Keratinocyte (primary cell): ENCODE data around the gene ATP13A5. TPM values are rescaled to one million over a fixed set of nuclear protein-coding genes. Genes with fewer than 3 reads are reported as not detected.

Experiments used
- DNase-seq: peaks from one replicate; pipeline ENCODE4 v3.0.0-alpha.2; 2011; ENCODE audit warnings: low read depth, missing footprints, low spot score
- FAIRE-seq: peaks from 2 replicates; lab custom pipeline; 2011; peaks lifted over from hg19 to GRCh38; lab: Jason Lieb, UNC
- H2AFZ ChIP-seq: 2 replicates; pipeline ENCODE4 v1.6.0; 2012; ENCODE audit warnings: low read length, control low read depth, inconsistent platforms; ENCODE audit not compliant: control insufficient read depth
- H3K27ac ChIP-seq: 2 replicates; pipeline ENCODE4 v1.5.1; 2011; ENCODE audit warnings: low read length; ENCODE audit not compliant: control insufficient read depth, insufficient read depth
- H3K27me3 ChIP-seq: 3 replicates; pipeline ENCODE4 v1.6.0; 2011; ENCODE audit warnings: low read length; ENCODE audit not compliant: control insufficient read depth, insufficient read depth; ENCODE audit errors: extremely low read depth
- H3K36me3 ChIP-seq, 2 experiments: 2 replicates in 1 of 2; 3 replicates in 1 of 2; pipeline ENCODE4 v1.5.1; 2011; ENCODE audit warnings: low read length in 2 of 2, mild to moderate bottlenecking in 1 of 2; ENCODE audit not compliant: control insufficient read depth in 2 of 2, insufficient read depth in 2 of 2; ENCODE audit errors: extremely low read depth in 1 of 2
- H3K4me1 ChIP-seq: 3 replicates; pipeline ENCODE4 v1.5.1; 2011; ENCODE audit warnings: low read length; ENCODE audit not compliant: control insufficient read depth, insufficient read depth; ENCODE audit errors: extremely low read depth
- H3K4me2 ChIP-seq: 3 replicates; pipeline ENCODE4 v1.6.0; 2011; ENCODE audit warnings: low read depth, low read length; ENCODE audit not compliant: control insufficient read depth, insufficient read depth; ENCODE audit errors: extremely low read depth
- H3K4me3 ChIP-seq, 3 experiments: fragments of 200-600 bp in 1 of 3; sonication (generic) in 1 of 3; 2 replicates in 2 of 3; 3 replicates in 1 of 3; pipeline ENCODE4 v1.5.1; 2011 to 2016; ENCODE audit warnings: low read length in 3 of 3, mild to moderate bottlenecking in 3 of 3, control low read depth in 2 of 3, inconsistent platforms in 1 of 3, low read depth in 1 of 3, mixed read lengths in 1 of 3, mixed run types in 1 of 3, moderate library complexity in 1 of 3; ENCODE audit not compliant: control insufficient read depth in 2 of 3, insufficient read depth in 2 of 3; ENCODE audit errors: extremely low read depth in 1 of 3
- H3K79me2 ChIP-seq: 2 replicates; pipeline ENCODE4 v1.6.0; 2012; ENCODE audit warnings: low read length; ENCODE audit not compliant: control insufficient read depth, insufficient read depth
- H3K9ac ChIP-seq: 3 replicates; pipeline ENCODE4 v1.6.0; 2011; ENCODE audit warnings: low read length; ENCODE audit not compliant: control insufficient read depth, insufficient read depth; ENCODE audit errors: extremely low read depth
- H3K9me1 ChIP-seq: 3 replicates; pipeline ENCODE4 v1.6.0; 2011; ENCODE audit warnings: low read length; ENCODE audit not compliant: control insufficient read depth, insufficient read depth; ENCODE audit errors: extremely low read depth
- H3K9me3 ChIP-seq: 2 replicates; pipeline ENCODE4 v1.5.1; 2012; ENCODE audit warnings: low read depth, low read length; ENCODE audit not compliant: control insufficient read depth
- H4K20me1 ChIP-seq: 3 replicates; pipeline ENCODE4 v1.6.0; 2011; ENCODE audit warnings: low read length; ENCODE audit not compliant: control insufficient read depth, insufficient read depth; ENCODE audit errors: extremely low read depth
- CTCF ChIP-seq, 3 experiments: IDR thresholded peaks in 1 of 3; conservative IDR thresholded peaks in 1 of 3; optimal IDR thresholded peaks in 1 of 3; 2 replicates in 2 of 3; 3 replicates in 1 of 3; pipeline versions ENCODE3 to v1.5.1; 2011; ENCODE audit warnings: low read length in 3 of 3, mild to moderate bottlenecking in 3 of 3, moderate library complexity in 2 of 3, control low read depth in 1 of 3, inconsistent platforms in 1 of 3; ENCODE audit not compliant: insufficient read depth in 2 of 3; ENCODE audit errors: extremely low read depth in 1 of 3
- EZH2 ChIP-seq: IDR thresholded peaks from one replicate; pipeline ENCODE4 v1.6.1; 2012; ENCODE audit warnings: inconsistent platforms, mild to moderate bottlenecking, low read length, moderate library complexity
- dilution Hi-C: fragments of 300-500 bp; cut with MboI; formaldehyde crosslinking; loops from one replicate; pipeline ENCODE4 v1.7.0; 2020; ENCODE audit warnings: low sequenced_read_pairs; ENCODE audit not compliant: extremely low pct_ligation_motif_present
- polyA plus RNA-seq, 5 experiments: library from polyadenylated mRNA; depleted of rRNA in 3 of 5; stranded (reverse) in 3 of 5; stranded (forward) in 1 of 5; unstranded in 1 of 5; fragments of >200 nt; gene quantifications; 1 replicate in 1 of 5; 2 replicates in 3 of 5; 3 replicates in 1 of 5; pipeline versions ENCODE4 v1.2.1 to v1.2.3, GENCODE V29; 2011 to 2012; ENCODE audit warnings: missing spikeins in 2 of 5, low read depth in 1 of 5, low replicate concordance in 1 of 5

The ATP13A5 gene
- polyA plus RNA-seq, 1 donor (not counting 4 experiments of a cell fraction or from before 2014, with no cell fraction given), result not detected

- DNase-seq, result no peak
- no peaks in the 10 kb centered on the region for H3K79me2 ChIP-seq
Observed at GRCh38 chr3:193225302-193226125, 153.0 kb downstream of the ATP13A5 start.

More at GRCh38 chr3:193225302-193226125, 153.0 kb downstream of the ATP13A5 start:
- Histone ChIP-seq H4K20me1 (no peaks in the 10 kb centered on the region), H3K27ac (no peak overlapping the region), H3K9me3 (no peaks in the 10 kb centered on the region), H3K4me2 (no peak overlapping the region), H3K27me3 (no peaks in the 10 kb centered on the region), H3K4me3 (no peak overlapping the region), H3K9me1 (no peaks in the 10 kb centered on the region), H3K9ac (no peak overlapping the region), H3K4me1 (no peaks in the 10 kb centered on the region), H2AFZ (no peak overlapping the region), H3K36me3 (no peaks in the 10 kb centered on the region)
- no peak for FAIRE-seq
- dilution Hi-C loops, result no loop called here
- TF ChIP-seq CTCF (optimal IDR thresholded peaks at IDR 0.05 in 1 of 3, IDR thresholded peaks at IDR 0.05 in 1 of 3, conservative IDR thresholded peaks at IDR 0.05 in 1 of 3; ENCODE audit: extremely low read depth in 1 of 3, insufficient read depth in 2 of 3, low read length in 3 of 3) (no peak), EZH2 (no peak)

Other genes with a start within 250 kb of the ATP13A5 start
- gene PLAAT1, start 137.5 kb downstream of the ATP13A5 start, polyA plus RNA-seq, result 0.48 to 0.57 TPM (median 0.55 TPM) in 3 replicates
- 0.02 to 0.16 TPM (median 0.13 TPM) in 3 replicates for gene ATP13A4, start 176.1 kb upstream of the ATP13A5 start, polyA plus RNA-seq
- 24.2 to 50.1 TPM (median 36.0 TPM) in 3 replicates for gene OPA1, start 214.5 kb upstream of the ATP13A5 start, polyA plus RNA-seq